Brain microvascular endothelial cell (primary cell): Measurements from ENCODE around the gene DACH2.

Experiments
- DNase-seq: peaks from one replicate; pipeline ENCODE4 v3.0.0-alpha.2; 2020
- H3K27ac ChIP-seq: fragments of 250-450 bp; sonication (Bioruptor Pico); 2 replicates; pipeline ENCODE4 v1.5.1; 2020; ENCODE audit warnings: mild to moderate bottlenecking, moderate library complexity
- H3K27me3 ChIP-seq: fragments of 250-450 bp; sonication (Bioruptor Pico); replicated peaks from 2 replicates; pipeline ENCODE4 v1.5.1; 2020; ENCODE audit warnings: mild to moderate bottlenecking
- H3K36me3 ChIP-seq: fragments of 250-450 bp; sonication (Bioruptor Pico); replicated peaks from 2 replicates; pipeline ENCODE4 v1.5.1; 2020; ENCODE audit warnings: mild to moderate bottlenecking
- H3K4me3 ChIP-seq: 2 replicates; pipeline ENCODE4 v1.5.1; 2011; ENCODE audit warnings: low read depth, mild to moderate bottlenecking, control low read depth, low read length, moderate library complexity
- CTCF ChIP-seq: IDR thresholded peaks from 2 replicates; pipeline ENCODE4 v1.5.1; 2011; ENCODE audit warnings: low read depth, mild to moderate bottlenecking, moderate library complexity, low read length, control low read depth, inconsistent platforms; ENCODE audit errors: missing control alignments
- in situ Hi-C: cut with HindIII; loops from 2 replicates; pipeline ENCODE4 v1.10.0; 2017; ENCODE audit warnings: low sequenced_read_pairs, low pct_ligation_motif_present

DACH2 gene

DNA sequence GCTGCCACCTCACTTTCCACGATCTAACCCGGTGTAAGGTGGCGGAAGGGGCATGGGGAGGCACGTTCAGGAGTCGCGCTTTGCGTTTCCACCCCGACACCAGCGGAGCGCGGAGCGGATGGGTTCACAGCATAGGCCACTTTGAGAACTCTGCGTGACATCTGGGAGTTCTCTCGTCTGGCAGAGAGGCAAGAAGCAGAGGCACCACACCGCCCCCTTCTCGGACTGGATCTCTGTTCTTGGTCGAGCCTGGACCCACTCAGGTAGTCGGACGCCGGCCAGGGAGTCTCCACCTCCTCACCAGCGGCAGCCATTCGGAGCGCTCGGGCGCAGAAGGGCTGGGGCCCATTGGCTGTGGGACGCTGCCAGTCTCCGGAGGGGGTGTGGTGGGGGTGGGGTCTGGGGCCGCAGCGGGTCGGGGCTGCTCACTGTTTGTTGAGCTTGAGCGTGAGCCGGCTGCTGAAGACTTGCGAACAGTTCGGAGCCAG, at the start of gene DACH2:
TSS of gene DACH2 (plus strand) at position 428 of the 488 bp plus-strand sequence.
- DNase-seq: peak; percentile 67
- no peak within 1 kb of the TSS for H3K27ac ChIP-seq
- H3K4me3 ChIP-seq: peak within 1 kb of the TSS; percentile 64
- no peak for TF ChIP-seq CTCF
- in situ Hi-C loops: no loop called here
- no peaks in the 10 kb centered on the region for H3K36me3 ChIP-seq
- H3K27me3 ChIP-seq: no peaks in the 10 kb centered on the region

GRCh38 chrX:86102341-86102740, 45.9 kb upstream of the DACH2 start:
- TF ChIP-seq CTCF: no peak
- Histone ChIP-seq H3K36me3 (no peaks in the 10 kb centered on the region), H3K27ac (no peak overlapping the region), H3K27me3 (no peaks in the 10 kb centered on the region), H3K4me3 (no peak overlapping the region)
- no peak for DNase-seq
- in situ Hi-C loops: no loop called here

DNA sequence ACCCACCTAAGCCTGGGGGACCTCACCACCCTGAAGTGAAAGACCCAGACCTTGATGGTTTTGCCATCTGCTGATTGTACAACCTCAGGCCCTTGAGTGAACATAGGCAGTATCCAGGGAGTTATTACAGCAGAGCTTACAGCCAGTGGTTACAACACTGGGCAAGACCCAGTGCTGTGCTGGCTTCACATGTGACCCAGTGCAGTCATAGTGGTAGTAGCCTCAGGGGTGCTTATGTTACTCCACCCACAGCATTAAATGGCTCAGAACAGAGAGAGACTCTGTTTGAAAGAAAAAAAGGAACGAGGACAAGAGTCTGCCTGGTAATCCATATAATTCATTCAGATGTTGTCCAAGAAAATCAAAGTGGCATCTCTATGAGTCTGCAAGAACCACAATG, 45.2 kb upstream of the DACH2 start:
- DNase-seq: no peak
- H3K4me3 ChIP-seq: no peak overlapping the region
- H3K27me3 ChIP-seq: no peaks in the 10 kb centered on the region
- no peaks in the 10 kb centered on the region for H3K36me3 ChIP-seq
- in situ Hi-C loops: no loop called here
- no peak for TF ChIP-seq CTCF
- H3K27ac ChIP-seq: no peak overlapping the region

DNA sequence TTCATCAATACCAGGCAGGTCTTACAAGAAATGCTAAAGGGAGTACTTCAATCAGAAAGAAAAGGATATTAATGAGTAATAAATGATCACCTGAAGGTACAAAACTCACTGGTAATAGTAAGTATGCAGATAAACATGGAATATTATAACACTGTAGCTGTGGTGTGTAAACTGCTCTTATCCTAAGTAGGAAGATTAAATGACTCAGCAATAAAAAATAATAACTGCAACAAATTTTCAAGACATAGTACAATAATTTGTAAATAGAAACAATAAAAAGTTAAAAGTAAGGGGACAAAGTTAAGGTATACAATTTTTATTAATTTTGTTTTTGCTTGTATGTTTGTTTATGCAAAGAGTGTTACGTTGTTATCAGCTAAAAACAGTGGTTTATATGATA, 43.7 kb upstream of the DACH2 start:
- in situ Hi-C loops: no loop called here
- no peak for DNase-seq
- H3K27me3 ChIP-seq: no peaks in the 10 kb centered on the region
- no peaks in the 10 kb centered on the region for H3K36me3 ChIP-seq
- no peak for TF ChIP-seq CTCF
- H3K27ac ChIP-seq: no peak overlapping the region
- no peak overlapping the region for H3K4me3 ChIP-seq

GRCh38 chrX:86121916-86122315, 26.3 kb upstream of the DACH2 start:
- H3K4me3 ChIP-seq: no peak overlapping the region
- H3K27ac ChIP-seq: no peak overlapping the region
- no peak for DNase-seq
- no peaks in the 10 kb centered on the region for H3K36me3 ChIP-seq
- H3K27me3 ChIP-seq: no peaks in the 10 kb centered on the region
- in situ Hi-C loops: no loop called here
- no peak for TF ChIP-seq CTCF

DNA sequence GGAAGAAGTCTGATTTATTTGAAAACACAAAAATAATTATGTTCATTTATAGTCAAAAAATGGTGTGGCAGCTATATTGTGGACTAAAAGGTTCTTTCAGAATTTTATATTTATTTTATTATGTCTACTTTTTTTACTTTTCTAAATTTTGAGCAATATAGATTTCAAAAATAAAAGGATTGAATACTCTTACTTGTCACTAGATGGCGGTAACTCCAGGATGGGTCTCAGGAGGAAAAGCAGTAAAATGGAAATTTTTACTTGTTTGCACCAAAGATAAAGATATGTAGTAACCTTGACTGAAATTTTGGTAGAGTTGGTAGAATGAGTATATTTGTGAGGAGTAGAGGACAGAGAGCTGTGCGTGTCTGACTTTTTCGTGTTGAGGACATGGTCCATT, 14.5 kb upstream of the DACH2 start:
- no peak for DNase-seq
- Histone ChIP-seq H3K4me3 (no peak overlapping the region), H3K27me3 (no peaks in the 10 kb centered on the region), H3K36me3 (no peaks in the 10 kb centered on the region), H3K27ac (no peak overlapping the region)
- TF ChIP-seq CTCF: peak; percentile 57
- in situ Hi-C loops: no loop called here
